NB4 (cell line): ENCODE results near the gene FBXO31.

ENCODE experiments used
- MYC ChIP-seq: IDR thresholded peaks from 2 replicates; pipeline ENCODE4 v1.6.1; 2011; ENCODE audit warnings: low read depth, low read length
- POLR2A ChIP-seq: IDR thresholded peaks from 2 replicates; pipeline ENCODE4 v1.6.1; 2011; ENCODE audit warnings: mild to moderate bottlenecking; ENCODE audit not compliant: insufficient read length; ENCODE audit errors: extremely low read depth
- TF ChIP-seq, protein P1 (sequence below): IDR thresholded peaks from one replicate; pipeline ENCODE4 v1.5.1; 2012; ENCODE audit warnings: low read depth, low read length
- TF ChIP-seq, protein P2 (sequence below): IDR thresholded peaks from 2 replicates; pipeline ENCODE4 v1.6.1; 2011; ENCODE audit warnings: low read depth, low read length

GRCh38 chr16:87347932-87348615 is 35.5 kb downstream of the FBXO31 start:
- TF ChIP-seq, protein P1, sequence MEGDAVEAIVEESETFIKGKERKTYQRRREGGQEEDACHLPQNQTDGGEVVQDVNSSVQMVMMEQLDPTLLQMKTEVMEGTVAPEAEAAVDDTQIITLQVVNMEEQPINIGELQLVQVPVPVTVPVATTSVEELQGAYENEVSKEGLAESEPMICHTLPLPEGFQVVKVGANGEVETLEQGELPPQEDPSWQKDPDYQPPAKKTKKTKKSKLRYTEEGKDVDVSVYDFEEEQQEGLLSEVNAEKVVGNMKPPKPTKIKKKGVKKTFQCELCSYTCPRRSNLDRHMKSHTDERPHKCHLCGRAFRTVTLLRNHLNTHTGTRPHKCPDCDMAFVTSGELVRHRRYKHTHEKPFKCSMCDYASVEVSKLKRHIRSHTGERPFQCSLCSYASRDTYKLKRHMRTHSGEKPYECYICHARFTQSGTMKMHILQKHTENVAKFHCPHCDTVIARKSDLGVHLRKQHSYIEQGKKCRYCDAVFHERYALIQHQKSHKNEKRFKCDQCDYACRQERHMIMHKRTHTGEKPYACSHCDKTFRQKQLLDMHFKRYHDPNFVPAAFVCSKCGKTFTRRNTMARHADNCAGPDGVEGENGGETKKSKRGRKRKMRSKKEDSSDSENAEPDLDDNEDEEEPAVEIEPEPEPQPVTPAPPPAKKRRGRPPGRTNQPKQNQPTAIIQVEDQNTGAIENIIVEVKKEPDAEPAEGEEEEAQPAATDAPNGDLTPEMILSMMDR = peak; percentile 25
- TF ChIP-seq POLR2A (no peak), MYC (no peak)
- TF ChIP-seq, protein P2, sequence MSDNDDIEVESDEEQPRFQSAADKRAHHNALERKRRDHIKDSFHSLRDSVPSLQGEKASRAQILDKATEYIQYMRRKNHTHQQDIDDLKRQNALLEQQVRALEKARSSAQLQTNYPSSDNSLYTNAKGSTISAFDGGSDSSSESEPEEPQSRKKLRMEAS = no peak
